Measurements from ENCODE around the gene E2F6. TPM values are rescaled to one million over a fixed set of nuclear protein-coding genes. Genes with fewer than 3 reads are reported as not detected.
"Not testable (repeated sequence)": the region's sequence is repeated elsewhere in the genome, so short reads cannot be mapped to it uniquely, and the experiment has no call there.

Gene E2F6
- total RNA-seq, 1 donor from 2014 or later = 12.5 TPM

DNA sequence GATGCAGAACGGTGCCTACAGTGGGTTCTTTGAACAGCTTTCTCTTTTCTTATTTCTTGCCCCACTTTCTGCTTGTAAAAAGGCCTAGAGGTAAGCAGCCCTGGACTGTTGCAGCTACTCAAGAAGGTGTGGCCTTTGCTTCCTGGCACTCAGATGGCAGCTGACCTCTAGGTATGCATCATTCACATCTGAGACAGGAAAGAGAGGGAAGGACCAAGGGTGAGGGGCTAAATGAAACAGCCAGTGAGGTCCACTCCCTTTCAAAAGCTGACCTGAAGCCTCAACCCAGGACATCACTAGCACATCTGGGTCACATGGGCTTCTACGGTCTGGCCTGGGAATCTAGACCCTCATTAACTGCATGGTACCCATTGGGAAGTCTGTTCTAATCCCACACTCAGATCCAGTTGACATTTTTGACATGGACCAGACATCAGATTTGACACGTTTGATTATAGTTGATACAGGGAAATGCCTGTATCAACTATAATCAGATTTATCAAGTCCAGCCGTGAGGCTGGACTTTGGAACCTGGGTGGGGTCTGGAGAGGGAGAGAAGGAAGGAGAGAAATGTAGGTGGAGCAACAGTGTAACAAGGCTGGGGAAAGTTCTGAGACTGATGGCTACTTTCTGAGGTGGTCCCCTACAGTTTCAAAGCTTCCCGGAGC lies 60.2 kb downstream of the E2F6 start:
- DNase-seq (ENCODE audit: missing footprints) (no peak), ATAC-seq (no peak)
- intact Hi-C loops (cut with DNase I) = no loop called here

- intact Hi-C loops (cut with DNase I); ATAC-seq; DNase-seq (ENCODE audit: missing footprints): not testable (repeated sequence)
Measured at GRCh38 chr2:11405074-11405406, 60.9 kb downstream of the E2F6 start.

- intact Hi-C loops (cut with DNase I) = no loop called here
- DNase-seq (ENCODE audit: missing footprints) = no peak
- ATAC-seq = no peak
Measured at GRCh38 chr2:11404376-11405073, 61.4 kb downstream of the E2F6 start.

- intact Hi-C loops (cut with DNase I) = no loop called here
- DNase-seq (ENCODE audit: missing footprints) = no peak
- ATAC-seq = no peak
Measured at GRCh38 chr2:11402436-11402835, 63.5 kb downstream of the E2F6 start.

DNA sequence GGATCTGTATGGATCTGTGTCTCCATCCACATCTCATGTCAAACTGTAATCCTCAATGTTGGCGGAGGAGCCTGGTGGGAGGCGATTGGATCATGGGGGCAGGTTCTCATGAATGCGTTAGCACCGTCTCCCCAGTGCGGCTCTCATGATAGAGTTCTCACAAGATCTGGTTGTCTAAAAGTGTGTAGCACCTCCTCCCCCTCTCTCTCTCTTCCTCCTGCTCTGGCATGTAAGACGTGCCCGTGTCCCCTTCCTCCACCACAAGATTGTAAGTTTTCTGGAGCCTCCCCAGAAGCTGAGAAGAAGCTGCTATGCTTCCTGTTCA lies 66.6 kb downstream of the E2F6 start:
- intact Hi-C loops (cut with DNase I) = loop anchor here (5.0 kb wide), 1 partner anchor 52 kb away; no protein-coding TSS in a partner anchor
- DNase-seq (ENCODE audit: missing footprints) (no peak), ATAC-seq (no peak)

DNA sequence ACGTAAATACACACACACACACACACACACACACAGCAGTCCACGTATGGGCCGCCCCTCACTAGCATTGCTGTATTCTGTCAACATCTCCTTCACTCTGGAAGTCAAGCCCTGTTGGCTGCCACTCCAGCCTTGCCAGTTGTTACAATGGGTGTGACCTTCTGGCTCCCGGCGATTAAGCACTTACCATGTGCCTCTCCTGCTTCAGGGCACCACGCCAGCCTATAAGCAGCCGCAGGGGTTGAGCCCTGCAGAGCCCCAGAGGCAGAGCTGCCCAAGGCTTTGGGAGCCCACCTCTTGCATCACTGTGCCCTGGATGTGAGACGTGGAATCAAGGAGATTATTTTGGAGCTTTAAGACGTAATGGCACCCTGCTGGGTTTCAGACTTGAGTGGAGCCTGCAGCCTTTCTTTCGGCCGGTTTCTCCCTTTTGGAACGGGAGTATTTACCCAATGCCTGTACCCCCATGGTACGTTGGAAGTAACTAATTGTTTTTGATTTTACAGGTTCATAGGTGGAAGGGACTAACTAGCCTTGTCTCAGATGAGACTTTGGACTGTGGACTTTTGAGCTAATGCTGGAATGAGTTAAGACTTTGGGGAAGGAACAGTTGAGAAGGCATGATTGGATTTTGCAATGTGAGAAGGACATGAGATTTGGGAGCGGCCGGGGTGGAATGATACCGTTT lies 67.1 kb downstream of the E2F6 start:
- ATAC-seq (peak; percentile 69), DNase-seq (ENCODE audit: missing footprints) (peak; percentile 82)
- intact Hi-C loops (cut with DNase I) = loop anchor here (5.0 kb wide), 1 partner anchor 52 kb away; no protein-coding TSS in a partner anchor

- DNase-seq (ENCODE audit: missing footprints) (no peak), ATAC-seq (no peak)
- intact Hi-C loops (cut with DNase I) = loop anchor here (5.0 kb wide), 1 partner anchor 50 kb away; no protein-coding TSS in a partner anchor
Measured at GRCh38 chr2:11397513-11397912, 68.4 kb downstream of the E2F6 start.

- DNase-seq (ENCODE audit: missing footprints) (no peak), ATAC-seq (peak; percentile 73)
- intact Hi-C loops (cut with DNase I) = loop anchor here (5.0 kb wide), 1 partner anchor 49 kb away; no protein-coding TSS in a partner anchor
Measured at GRCh38 chr2:11396467-11397445, 69.2 kb downstream of the E2F6 start.

DNA sequence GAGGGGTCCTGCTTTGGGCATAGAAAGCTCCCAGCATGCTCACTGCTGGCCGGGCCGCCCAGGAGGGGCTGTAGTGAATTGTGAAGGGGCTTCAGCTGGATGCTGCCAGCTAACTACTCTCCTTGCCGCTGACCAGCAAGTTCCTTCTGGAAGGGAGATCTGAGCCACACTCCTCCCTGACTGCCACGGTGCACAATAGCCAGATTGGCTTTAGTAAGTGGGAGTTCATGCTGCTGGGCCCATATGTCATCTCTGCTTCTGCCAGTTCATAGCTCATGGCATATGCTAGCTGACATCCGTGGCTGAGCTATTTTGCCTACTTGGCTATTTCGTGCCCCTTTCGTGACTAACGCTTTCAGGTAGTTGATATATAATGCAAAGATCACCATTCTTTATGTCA lies 69.9 kb downstream of the E2F6 start:
- DNase-seq (ENCODE audit: missing footprints) = no peak
- no peak for ATAC-seq
- intact Hi-C loops (cut with DNase I) = loop anchor here (5.0 kb wide), 1 partner anchor 49 kb away; no protein-coding TSS in a partner anchor

DNA sequence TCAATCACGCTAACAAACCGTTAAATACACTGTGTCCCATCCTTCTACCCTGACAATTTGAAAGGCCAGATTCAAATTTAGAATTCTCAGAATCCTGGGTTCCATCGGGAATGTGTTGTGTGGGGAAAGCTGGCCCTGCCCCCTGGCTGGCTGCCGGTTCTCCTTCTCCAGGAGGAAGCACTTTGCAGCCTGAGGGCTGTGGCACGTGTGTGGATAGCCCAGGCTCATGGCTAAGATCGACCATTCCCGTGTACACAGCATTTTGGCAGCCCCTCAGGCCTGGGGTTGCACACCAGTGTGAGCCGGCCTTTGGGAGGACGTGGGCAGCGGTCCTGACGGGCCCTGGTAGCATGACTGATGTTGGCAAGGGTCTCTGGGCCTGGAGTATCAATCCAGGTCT lies 70.6 kb downstream of the E2F6 start:
- intact Hi-C loops (cut with DNase I) = loop anchor here (5.0 kb wide), 1 partner anchor 48 kb away; no protein-coding TSS in a partner anchor
- DNase-seq (ENCODE audit: missing footprints) (no peak), ATAC-seq (no peak)

Other genes with a start within 250 kb of the E2F6 start
- 34.4 TPM for gene ROCK2, start 121.5 kb downstream of the E2F6 start, total RNA-seq
- gene GREB1, start 67.9 kb upstream of the E2F6 start, total RNA-seq = 11.4 TPM
- not detected for gene NTSR2, start 204.0 kb upstream of the E2F6 start, total RNA-seq

Data from Right ventricle myocardium inferior (tissue), 1 donor.